B cell (primary cell): Measurements from ENCODE around the gene PCSK4. TPM values are rescaled to one million over a fixed set of nuclear protein-coding genes. Genes with fewer than 3 reads are reported as not detected.
A peak's percentile ranks its signal among the peaks of the same experiment; 100 is the strongest.

Experiments used
- ATAC-seq: fragments of 200-7000 bp; cut with Tn5 transposase; one replicate; pipeline ENCODE4 v1.10.0; 2021; ENCODE audit warnings: low read depth, mild to moderate bottlenecking, moderate number of reproducible peaks, moderate library complexity
- CTCF ChIA-PET: fragments of 350-600 bp; sonication (Branson Sonifier 250); formaldehyde crosslinking; loops from one replicate; lab custom pipeline; 2021; ENCODE audit warnings: antibody characterized with exemption, inconsistent platforms; lab: Charles Lee
- POLR2A ChIA-PET: fragments of 350-600 bp; sonication (Branson Sonifier 250); formaldehyde crosslinking; loops from one replicate; lab custom pipeline; 2021; ENCODE audit warnings: antibody characterized with exemption; lab: Charles Lee
- DNase-seq: peaks from one replicate; pipeline ENCODE4 v3.0.0; 2013
- H2AFZ ChIP-seq: 2 replicates; pipeline ENCODE4 v1.6.1; 2012; ENCODE audit warnings: mild to moderate bottlenecking, low read depth, low read length; ENCODE audit not compliant: insufficient read depth, poor library complexity, severe bottlenecking
- H3K27ac ChIP-seq, 2 donors: 1 replicate in 1 of 2; 2 replicates in 1 of 2; pipeline ENCODE4 v1.5.1; 2012 to 2013; ENCODE audit warnings: low read length in 2 of 2, mild to moderate bottlenecking in 2 of 2, moderate library complexity in 1 of 2
- H3K27me3 ChIP-seq, 4 experiments: fragments of 200-600 bp in 1 of 4; sonication (generic) in 1 of 4; replicated peaks in 1 of 4; 1 replicate in 2 of 4; 2 replicates in 2 of 4; pipeline versions ENCODE4 v1.6.1 to v1.7.0; 2013 to 2016; ENCODE audit warnings: low read length in 3 of 4, mild to moderate bottlenecking in 2 of 4, mixed read lengths in 1 of 4, moderate library complexity in 1 of 4; ENCODE audit not compliant: insufficient read depth in 4 of 4, control insufficient read depth in 3 of 4; ENCODE audit errors: control extremely low read depth in 1 of 4
- H3K36me3 ChIP-seq, 2 experiments: replicated peaks in 1 of 2; 1 replicate in 1 of 2; 2 replicates in 1 of 2; pipeline versions ENCODE4 v1.6.1 to v1.7.1; 2013; ENCODE audit warnings: low read length in 1 of 2; ENCODE audit not compliant: insufficient read depth in 2 of 2, control insufficient read depth in 1 of 2; ENCODE audit errors: control extremely low read depth in 1 of 2, extremely low read depth in 1 of 2
- H3K4me1 ChIP-seq, 2 donors: fragments of 200-600 bp in 1 of 2; sonication (generic) in 1 of 2; 1 replicate in 1 of 2; 2 replicates in 1 of 2; pipeline versions ENCODE4 v1.5.1 to v1.6.1; 2013 to 2017; ENCODE audit warnings: low read length in 2 of 2; ENCODE audit not compliant: control insufficient read depth in 2 of 2, insufficient read depth in 2 of 2
- H3K4me2 ChIP-seq: replicated peaks from 2 replicates; pipeline ENCODE3; 2012; ENCODE audit warnings: mild to moderate bottlenecking, low read depth, low read length; ENCODE audit not compliant: poor library complexity, severe bottlenecking
- H3K4me3 ChIP-seq, 5 experiments: fragments of 200-600 bp in 1 of 5; sonication (generic) in 1 of 5; 1 replicate in 3 of 5; 2 replicates in 2 of 5; pipeline versions ENCODE4 v1.5.1 to v1.7.0; 2011 to 2016; ENCODE audit warnings: low read length in 4 of 5, mild to moderate bottlenecking in 4 of 5, low read depth in 2 of 5, control low read depth in 1 of 5, moderate library complexity in 1 of 5; ENCODE audit not compliant: insufficient read depth in 1 of 5; ENCODE audit errors: control extremely low read depth in 1 of 5, extremely low read depth in 1 of 5
- H3K79me2 ChIP-seq: fragments of 200-600 bp; sonication (generic); one replicate; pipeline ENCODE4 v1.6.0; 2016; ENCODE audit warnings: low read length; ENCODE audit not compliant: control insufficient read depth, insufficient read depth
- H3K9ac ChIP-seq: fragments of 200-600 bp; sonication (generic); 2 replicates; pipeline ENCODE4 v1.6.1; 2017; ENCODE audit warnings: mild to moderate bottlenecking, low read length, moderate library complexity
- H3K9me3 ChIP-seq, 3 donors: one replicate each; pipeline versions ENCODE4 v1.6.1 to v1.7.1; 2013; ENCODE audit warnings: low read length in 2 of 3; ENCODE audit not compliant: control insufficient read depth in 2 of 3, insufficient read depth in 1 of 3; ENCODE audit errors: control extremely low read depth in 1 of 3
- H4K20me1 ChIP-seq: 2 replicates; pipeline ENCODE4 v1.6.0; 2012; ENCODE audit warnings: mild to moderate bottlenecking, low read length; ENCODE audit not compliant: insufficient read depth, control insufficient read depth, poor library complexity, severe bottlenecking
- H3K27ac Mint-ChIP-seq: one replicate; pipeline ENCODE4 v1.8.0; 2021; ENCODE audit warnings: mixed read lengths
- H3K27me3 Mint-ChIP-seq: one replicate; pipeline ENCODE4 v1.8.0; 2021; ENCODE audit warnings: mixed read lengths
- H3K4me1 Mint-ChIP-seq: one replicate; pipeline ENCODE4 v1.8.0; 2021; ENCODE audit warnings: mixed read lengths
- H3K4me3 Mint-ChIP-seq: one replicate; pipeline ENCODE4 v1.8.0; 2021; ENCODE audit warnings: mixed read lengths
- H3K9me3 Mint-ChIP-seq: one replicate; pipeline ENCODE4 v1.8.0; 2022; ENCODE audit warnings: mixed read lengths; ENCODE audit not compliant: insufficient read depth
- CTCF ChIP-seq: fragments of 200-600 bp; IDR thresholded peaks from one replicate; pipeline ENCODE4 v1.8.0; 2022; ENCODE audit warnings: antibody characterized with exemption, mild to moderate bottlenecking
- EZH2 ChIP-seq: IDR thresholded peaks from 2 replicates; pipeline ENCODE4 v1.6.1; 2012; ENCODE audit warnings: borderline replicate concordance, low read depth, mild to moderate bottlenecking, moderate library complexity, low read length; ENCODE audit not compliant: insufficient read depth, poor library complexity, severe bottlenecking
- WGBS: methylation state at CpG from one replicate; pipeline ENCODE4 v1.1.5; 2013; ENCODE audit warnings: missing lambda C conversion rate; ENCODE audit not compliant: insufficient coverage; 5-methylcytosine and 5-hydroxymethylcytosine counted together
- intact Hi-C: fragments of 100-400 bp; cut with micrococcal nuclease; formaldehyde crosslinking; loops from one replicate; pipeline ENCODE4 v1.10.0; 2022
- polyA plus RNA-seq: library from polyadenylated mRNA; depleted of rRNA; stranded (reverse); fragments of >200 nt; gene quantifications from 2 replicates; pipeline ENCODE4 v1.2.3, GENCODE V29; 2012
- total RNA-seq, 2 donors: library from RNA; stranded (reverse); fragments of 120-200 nt in 1 of 2; gene quantifications; 1 replicate in 1 of 2; 2 replicates in 1 of 2; pipeline versions ENCODE4 v1.2.3 to v1.2.4, GENCODE V29; 2013 to 2022

The PCSK4 gene
- total and polyA plus RNA-seq, 2 donors (not counting 1 experiment from before 2014, with no cell fraction given) = 1.1 to 1.3 TPM

GRCh38 chr19:1512671-1513498 is 22.7 kb upstream of the PCSK4 start, which contains the start of gene ADAMTSL5:
ADAMTSL5 (minus strand) TSS chr19:1513019; CDS start chr19:1510943, 2,076 bp downstream.
- Histone ChIP-seq H3K27me3 (peaks cover 0 to 62% (median 14%) of the 10 kb centered on the region in 4 experiments), H4K20me1 (no peaks in the 10 kb centered on the region), H3K4me2 (peak within 1 kb of the TSS; percentile 74), H2AFZ (no peak within 1 kb of the TSS), H3K36me3 (no peaks in the 10 kb centered on the region), H3K9me3 (peaks cover 0 to 39% (median 0%) of the 10 kb centered on the region in 3 donors), H3K27ac (no peak within 1 kb of the TSS), H3K9ac (no peak within 1 kb of the TSS), H3K4me3 (peak within 1 kb of the TSS in 3 of 5 experiments; percentile 8 to 25 (median 17)), H3K79me2 (no peaks in the 10 kb centered on the region), H3K4me1 (peaks cover 11 to 15% of the 10 kb centered on the region in 2 donors)
- ChIA-PET POLR2A (no interaction called here), CTCF (no interaction called here)
- Mint-ChIP-seq H3K9me3 (no peaks in the 10 kb centered on the region), H3K4me3 (peak within 1 kb of the TSS; percentile 65), H3K27me3 (peaks cover 41% of the 10 kb centered on the region), H3K4me1 (peaks cover 6% of the 10 kb centered on the region), H3K27ac (no peak within 1 kb of the TSS)
- ATAC-seq (peak; percentile 65), DNase-seq (peak; percentile 53)
- 3% methylated on average over 75 of the region's 78 CpGs for WGBS
- intact Hi-C loops = no loop called here
- TF ChIP-seq CTCF = no peak
- no peak for TF ChIP-seq EZH2
